ENCODE measurements around the gene CBR4. TPM values are rescaled to one million over a fixed set of nuclear protein-coding genes. Genes with fewer than 3 reads are reported as not detected.

Gene CBR4
- total RNA-seq, 2 donors from 2014 or later, result 9.9 to 18.9 TPM

GRCh38 chr4:169009286-169010124 is 550 bp downstream of the CBR4 start:
- Histone ChIP-seq H3K27me3 (no peaks in the 10 kb centered on the region), H3K4me3 (peak overlapping the region; percentile 64 to 77), H3K36me3 (peaks cover 6% of the 10 kb centered on the region), H3K4me1 (peaks cover 0 to 33% of the 10 kb centered on the region in 2 donors), H3K27ac (peak overlapping the region; percentile 91 to 94), H3K9me3 (no peaks in the 10 kb centered on the region)
- TF ChIP-seq, protein P1, sequence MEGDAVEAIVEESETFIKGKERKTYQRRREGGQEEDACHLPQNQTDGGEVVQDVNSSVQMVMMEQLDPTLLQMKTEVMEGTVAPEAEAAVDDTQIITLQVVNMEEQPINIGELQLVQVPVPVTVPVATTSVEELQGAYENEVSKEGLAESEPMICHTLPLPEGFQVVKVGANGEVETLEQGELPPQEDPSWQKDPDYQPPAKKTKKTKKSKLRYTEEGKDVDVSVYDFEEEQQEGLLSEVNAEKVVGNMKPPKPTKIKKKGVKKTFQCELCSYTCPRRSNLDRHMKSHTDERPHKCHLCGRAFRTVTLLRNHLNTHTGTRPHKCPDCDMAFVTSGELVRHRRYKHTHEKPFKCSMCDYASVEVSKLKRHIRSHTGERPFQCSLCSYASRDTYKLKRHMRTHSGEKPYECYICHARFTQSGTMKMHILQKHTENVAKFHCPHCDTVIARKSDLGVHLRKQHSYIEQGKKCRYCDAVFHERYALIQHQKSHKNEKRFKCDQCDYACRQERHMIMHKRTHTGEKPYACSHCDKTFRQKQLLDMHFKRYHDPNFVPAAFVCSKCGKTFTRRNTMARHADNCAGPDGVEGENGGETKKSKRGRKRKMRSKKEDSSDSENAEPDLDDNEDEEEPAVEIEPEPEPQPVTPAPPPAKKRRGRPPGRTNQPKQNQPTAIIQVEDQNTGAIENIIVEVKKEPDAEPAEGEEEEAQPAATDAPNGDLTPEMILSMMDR (IDR thresholded peaks at IDR 0.05), result peak in 1 of 2 donors; percentile 49
- DNase-seq (ENCODE audit: low spot score), result peak; percentile 68

DNA sequence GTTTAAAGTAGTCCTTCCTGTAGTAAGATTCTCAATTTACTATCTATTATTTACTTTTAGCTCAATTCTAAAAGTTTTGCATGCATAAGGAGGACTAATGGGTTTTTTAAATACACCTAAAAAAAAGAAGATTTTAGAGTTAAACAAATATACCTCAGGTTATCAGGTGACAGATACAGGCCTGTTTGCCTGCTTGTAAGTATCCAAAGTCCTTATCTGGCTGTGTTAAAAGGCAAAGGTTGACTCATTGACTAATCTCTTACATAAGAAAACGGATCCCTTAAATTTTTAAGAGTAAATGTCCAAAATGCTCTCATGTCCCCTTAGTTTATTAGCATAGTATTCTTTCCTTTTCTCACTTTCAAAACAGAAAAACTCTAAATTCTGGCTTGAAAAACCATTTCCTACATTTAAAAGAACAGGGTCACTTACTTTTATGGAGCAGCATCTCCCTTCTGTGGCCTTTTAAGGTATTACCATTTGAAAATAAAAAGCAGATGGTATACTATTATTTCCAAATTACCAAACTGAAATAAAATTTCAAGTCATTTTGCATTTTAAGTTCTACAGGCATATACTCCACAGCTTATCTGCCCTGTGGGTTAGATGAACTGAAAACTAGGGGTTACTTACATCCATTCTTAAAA is 4.5 kb downstream of the CBR4 start:
- Histone ChIP-seq H3K4me3 (no peak overlapping the region), H3K36me3 (peaks cover 21% of the 10 kb centered on the region), H3K9me3 (no peaks in the 10 kb centered on the region), H3K27me3 (no peaks in the 10 kb centered on the region), H3K4me1 (peaks cover 0 to 33% of the 10 kb centered on the region in 2 donors), H3K27ac (no peak overlapping the region)
- TF ChIP-seq, protein P1 (IDR thresholded peaks at IDR 0.05), result peak in 1 of 2 donors; percentile 56
- no peak for DNase-seq (ENCODE audit: low spot score)

DNA sequence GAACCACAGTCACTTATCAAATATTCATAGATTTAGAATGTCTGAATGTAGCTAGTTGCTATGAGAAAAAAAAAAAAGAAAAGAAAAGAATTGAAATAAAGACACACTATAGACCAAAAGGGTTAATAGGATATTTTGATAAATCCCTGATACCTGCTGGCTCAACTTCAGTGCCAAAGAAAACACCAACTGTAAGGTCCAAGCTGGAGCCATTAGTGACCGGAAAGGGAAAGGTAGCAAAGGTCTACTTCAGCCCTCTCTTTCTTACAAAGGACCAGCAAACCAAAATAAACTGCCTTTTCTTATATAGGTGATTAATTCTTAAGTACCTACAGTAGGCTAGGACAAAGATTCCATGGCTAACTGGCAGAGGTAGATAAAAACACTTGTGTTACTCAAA is 9.7 kb downstream of the CBR4 start:
- H3K4me3 ChIP-seq, result no peak overlapping the region
- no peaks in the 10 kb centered on the region for H3K4me1 ChIP-seq
- no peak overlapping the region for H3K27ac ChIP-seq
- H3K27me3 ChIP-seq, result no peaks in the 10 kb centered on the region
- no peak for DNase-seq (ENCODE audit: low spot score)
- TF ChIP-seq, protein P1 (IDR thresholded peaks at IDR 0.05), result no peak
- H3K9me3 ChIP-seq, result no peaks in the 10 kb centered on the region
- H3K36me3 ChIP-seq, result peaks cover 17% of the 10 kb centered on the region

DNA sequence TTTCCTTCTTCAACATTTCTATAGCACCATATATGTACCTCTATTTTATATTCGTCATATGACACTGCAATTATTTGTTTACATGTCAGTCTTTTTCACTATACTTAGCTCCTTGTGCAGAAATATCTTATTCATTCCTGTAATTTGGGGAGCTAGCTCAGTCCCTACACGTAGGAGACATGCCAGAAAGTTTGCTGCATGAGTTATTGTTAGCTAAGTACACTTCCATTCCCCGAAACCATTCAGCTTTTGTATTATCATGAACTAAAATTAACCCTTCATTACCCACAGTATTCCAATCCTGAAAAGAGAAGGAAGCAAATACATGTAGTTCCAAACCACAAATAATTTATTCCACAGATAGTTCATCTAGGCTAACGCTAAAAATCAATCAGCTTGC is 10.2 kb downstream of the CBR4 start:
- Histone ChIP-seq H3K9me3 (no peaks in the 10 kb centered on the region), H3K36me3 (peaks cover 14% of the 10 kb centered on the region)

GRCh38 chr4:168998596-168998995 is 11.5 kb downstream of the CBR4 start:
- H3K36me3 ChIP-seq, result peaks cover 14% of the 10 kb centered on the region
- H3K4me3 ChIP-seq, result no peak overlapping the region
- no peak for DNase-seq (ENCODE audit: low spot score)
- H3K27me3 ChIP-seq, result no peaks in the 10 kb centered on the region
- TF ChIP-seq, protein P1 (IDR thresholded peaks at IDR 0.05), result no peak
- H3K27ac ChIP-seq, result no peak overlapping the region
- H3K9me3 ChIP-seq, result no peaks in the 10 kb centered on the region
- peaks cover 0 to 5% of the 10 kb centered on the region in 2 donors for H3K4me1 ChIP-seq

More for the DNA sequence above, 10.2 kb downstream of the CBR4 start:
- H3K27ac ChIP-seq, result no peak overlapping the region
- H3K4me3 ChIP-seq, result no peak overlapping the region
- H3K27me3 ChIP-seq, result no peaks in the 10 kb centered on the region
- no peak for DNase-seq (ENCODE audit: low spot score)
- TF ChIP-seq, protein P1 (IDR thresholded peaks at IDR 0.05), result no peak
- H3K4me1 ChIP-seq, result no peaks in the 10 kb centered on the region
